GM18858 (cell line): Measurements from ENCODE around the gene COMMD2.
A peak's percentile ranks its signal among the peaks of the same experiment; 100 is the strongest.

ENCODE experiments used
- ATAC-seq: cut with Tn5 transposase; IDR thresholded peaks from one replicate; pipeline ENCODE4 v1.9.1; 2021; ENCODE audit not compliant: unreplicated experiment

The COMMD2 gene

GRCh38 chr3:149764302-149764701 lies 12.0 kb upstream of the COMMD2 start:
- no peak for ATAC-seq

DNA sequence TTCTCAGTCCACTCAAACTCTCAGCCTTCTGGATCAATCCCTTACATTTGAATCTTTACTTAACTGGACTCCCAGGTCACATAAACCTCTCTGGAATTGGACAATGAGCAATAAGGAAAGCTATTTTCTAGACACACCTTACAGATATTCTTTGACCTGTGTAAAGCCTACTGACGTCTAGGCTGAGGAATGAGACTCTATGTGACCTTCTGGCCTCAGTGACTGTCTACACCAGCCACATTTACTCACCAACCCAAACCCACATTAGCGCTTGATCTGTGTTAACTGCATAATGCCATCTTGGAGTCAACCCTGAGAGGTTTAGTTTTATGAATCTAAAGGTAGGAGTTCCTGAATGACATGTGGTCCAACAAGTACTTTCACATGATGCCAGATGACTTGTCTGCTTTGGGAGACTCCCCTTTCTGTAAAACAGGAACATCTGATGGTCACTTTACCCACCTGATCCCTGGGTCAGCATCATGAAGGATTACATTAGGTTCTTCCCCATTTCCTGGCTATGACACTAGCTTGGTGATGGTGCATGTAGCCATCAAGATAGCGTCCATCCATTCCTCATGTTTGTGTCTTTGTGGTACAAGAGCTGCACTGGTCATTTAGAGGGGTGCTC lies 11.4 kb upstream of the COMMD2 start:
- ATAC-seq: no peak

GRCh38 chr3:149753717-149754116 lies 1.4 kb upstream of the COMMD2 start:
- ATAC-seq: no peak

DNA sequence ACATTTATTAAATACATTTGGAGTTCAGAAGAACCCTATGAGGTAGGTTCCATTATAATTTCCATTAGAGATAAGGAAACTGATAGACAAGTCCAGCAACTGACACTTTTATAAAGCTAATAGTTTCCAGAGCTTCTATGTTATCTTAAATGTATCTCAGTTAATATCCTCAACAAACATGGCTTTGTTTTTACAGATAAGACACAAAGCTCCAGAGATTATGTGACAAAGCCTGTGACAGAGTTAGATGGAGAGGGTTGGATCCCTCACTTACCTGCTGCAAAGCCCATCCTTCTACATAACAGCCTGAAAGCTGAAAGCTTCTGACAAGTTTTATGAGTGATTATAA lies 473 bp upstream of the COMMD2 start:
- no peak for ATAC-seq

DNA sequence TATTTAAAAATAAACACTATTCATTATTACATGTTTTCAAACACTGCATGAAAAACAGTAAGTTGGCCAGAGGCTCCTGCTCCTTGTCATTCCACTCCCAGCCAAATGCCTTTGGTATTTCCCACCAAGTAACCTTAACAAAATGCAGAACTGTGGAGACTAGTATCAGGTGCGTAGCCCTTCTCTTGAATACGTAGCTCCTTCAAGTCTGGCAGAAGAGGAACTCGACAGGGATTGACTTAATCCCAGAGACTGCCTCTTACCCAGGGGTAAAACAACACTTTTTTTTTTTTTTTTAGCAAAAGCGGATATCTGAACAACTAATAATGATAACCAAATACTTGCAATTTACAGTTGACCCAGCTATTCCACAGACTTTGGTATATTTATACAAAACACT lies 738 bp downstream of the COMMD2 start:
- ATAC-seq: no peak

- ATAC-seq: no peak
These were observed 7.7 kb downstream of the COMMD2 start for GRCh38 chr3:149744606-149745005.

- ATAC-seq: no peak
These were observed 8.1 kb downstream of the COMMD2 start for GRCh38 chr3:149744151-149744550.

DNA sequence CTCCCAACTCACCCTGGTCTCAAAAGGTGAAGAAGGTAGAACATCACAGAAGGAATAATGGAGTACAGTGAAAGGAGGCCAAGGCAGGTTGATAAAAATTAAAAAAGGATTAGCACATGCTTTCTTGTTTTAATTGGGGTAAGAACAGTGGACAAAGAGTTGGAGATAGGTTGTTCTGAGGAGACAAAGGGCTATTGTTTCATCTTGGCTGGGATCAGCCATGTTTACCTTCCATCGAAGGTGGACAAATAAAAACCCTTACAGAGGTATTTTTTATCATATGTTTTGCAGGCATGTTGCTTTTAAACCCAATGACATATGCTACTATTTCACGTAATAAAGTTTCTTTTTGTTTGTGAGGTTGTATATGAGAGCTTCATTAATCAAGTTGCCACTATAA lies 12.9 kb downstream of the COMMD2 start:
- ATAC-seq: no peak

- ATAC-seq: no peak
These were observed 13.4 kb downstream of the COMMD2 start for GRCh38 chr3:149738876-149739275.

DNA sequence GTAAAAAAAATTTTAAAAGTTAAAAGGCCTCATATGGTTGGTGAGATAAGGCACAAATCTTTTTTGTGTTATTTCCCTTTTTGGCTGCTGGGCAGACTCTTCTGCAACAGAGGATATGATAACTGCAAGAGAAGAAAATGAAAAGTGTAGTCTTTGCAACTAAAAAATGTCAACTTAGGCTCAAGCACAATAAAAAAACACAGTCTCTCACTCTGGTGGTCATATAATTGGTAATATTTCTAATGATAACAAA lies 15.4 kb downstream of the COMMD2 start:
- ATAC-seq: no peak

- no peak for ATAC-seq
These were observed 15.9 kb downstream of the COMMD2 start for GRCh38 chr3:149736175-149736952.

DNA sequence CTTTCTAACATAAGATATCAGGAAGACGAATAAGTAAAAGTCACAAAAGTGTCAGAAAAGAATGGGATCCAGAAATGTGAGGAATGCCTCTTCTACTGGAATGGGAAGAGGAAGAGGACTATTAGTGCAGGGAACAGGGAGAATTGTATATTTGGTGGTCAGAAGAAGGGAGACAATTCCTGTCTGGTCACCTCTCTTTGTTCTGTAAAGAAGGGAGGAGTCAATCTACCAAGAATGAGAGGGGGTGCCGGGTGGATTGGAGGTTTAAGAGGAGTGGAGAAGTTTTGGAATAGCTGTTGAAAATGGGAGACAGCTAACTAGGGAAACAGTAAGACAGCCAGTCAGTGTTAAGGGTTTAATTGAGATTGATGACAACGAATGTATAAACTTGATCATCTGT lies 20.1 kb downstream of the COMMD2 start:
- ATAC-seq: no peak

DNA sequence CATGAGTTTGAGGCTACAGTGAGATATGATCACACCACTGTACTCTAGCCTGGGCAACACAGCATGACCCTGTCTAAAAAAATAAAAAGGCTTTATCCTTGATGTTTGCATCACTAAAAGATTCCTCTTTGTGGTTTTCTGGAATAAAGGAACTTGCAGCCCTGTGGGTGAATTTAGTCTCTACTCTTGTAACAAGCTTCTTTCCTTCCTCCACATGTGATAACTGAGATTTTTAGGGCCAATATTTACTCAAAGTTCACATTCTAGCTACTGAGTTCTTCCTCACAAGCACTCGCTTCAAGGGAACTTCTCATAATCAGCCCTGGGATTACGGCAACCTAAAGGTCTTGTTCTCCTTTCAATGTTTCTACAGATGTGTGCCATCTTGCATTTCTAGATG lies 24.6 kb downstream of the COMMD2 start:
- ATAC-seq: no peak

DNA sequence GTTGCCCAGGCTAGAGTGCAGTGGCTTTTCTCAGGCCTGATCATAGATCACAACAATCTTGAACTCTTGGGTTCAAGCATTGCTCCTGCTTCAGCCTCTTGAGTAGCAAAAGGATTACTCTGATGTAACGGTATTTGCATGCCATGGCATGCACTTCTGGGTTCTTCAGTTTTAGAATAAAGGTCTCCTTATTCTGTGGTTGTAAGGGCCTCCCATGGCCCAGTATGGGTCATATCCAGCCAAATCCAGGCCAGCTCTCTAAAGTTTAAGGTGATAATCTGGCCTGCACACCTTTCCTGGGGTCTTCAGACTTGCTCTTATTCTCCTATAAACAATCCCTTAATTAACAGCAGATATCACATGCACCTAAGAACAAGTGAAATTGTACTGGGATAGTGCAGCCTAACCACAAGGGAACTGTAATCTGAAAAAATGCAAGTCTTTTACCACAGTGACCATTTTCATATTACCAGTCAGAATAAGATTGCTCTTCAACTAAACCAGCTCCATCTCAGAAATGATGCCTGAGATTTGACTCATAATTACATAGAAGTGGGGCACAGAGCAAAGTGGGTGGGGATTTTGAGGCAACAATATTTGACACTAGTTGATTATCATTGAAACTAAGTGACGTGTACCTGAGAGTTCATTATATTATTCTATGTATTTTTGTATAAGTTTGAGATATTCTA lies 25.4 kb downstream of the COMMD2 start:
- ATAC-seq: peak; percentile 82

GRCh38 chr3:149723781-149724180 lies 28.5 kb downstream of the COMMD2 start:
- no peak for ATAC-seq

- no peak for ATAC-seq
These were observed 31.4 kb downstream of the COMMD2 start for GRCh38 chr3:149720918-149721317.

- ATAC-seq: no peak
These were observed 34.8 kb downstream of the COMMD2 start for GRCh38 chr3:149717391-149718056.

DNA sequence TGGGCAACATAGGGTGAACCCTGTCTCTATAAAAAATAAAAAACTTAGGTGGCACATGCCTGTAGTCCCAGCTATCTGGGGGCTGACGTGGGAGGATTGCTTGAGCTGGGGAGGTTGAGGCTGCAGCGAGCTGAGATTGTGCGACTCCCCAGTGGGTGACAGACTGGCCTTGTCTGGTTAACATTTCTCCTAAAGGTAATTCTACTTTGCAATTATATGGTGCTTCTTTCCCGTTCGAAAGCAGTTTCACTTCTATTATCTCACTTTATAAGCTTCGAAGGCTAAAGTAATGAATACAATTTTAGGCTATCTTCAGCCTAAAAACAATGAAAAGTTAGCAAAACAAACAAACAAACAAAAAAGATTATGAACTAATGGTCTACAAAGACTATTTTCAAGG lies 35.3 kb downstream of the COMMD2 start:
- ATAC-seq: no peak

- ATAC-seq: no peak
These were observed 37.0 kb downstream of the COMMD2 start for GRCh38 chr3:149715247-149715646.

GRCh38 chr3:149713730-149714654 lies 38.3 kb downstream of the COMMD2 start:
- ATAC-seq: no peak

DNA sequence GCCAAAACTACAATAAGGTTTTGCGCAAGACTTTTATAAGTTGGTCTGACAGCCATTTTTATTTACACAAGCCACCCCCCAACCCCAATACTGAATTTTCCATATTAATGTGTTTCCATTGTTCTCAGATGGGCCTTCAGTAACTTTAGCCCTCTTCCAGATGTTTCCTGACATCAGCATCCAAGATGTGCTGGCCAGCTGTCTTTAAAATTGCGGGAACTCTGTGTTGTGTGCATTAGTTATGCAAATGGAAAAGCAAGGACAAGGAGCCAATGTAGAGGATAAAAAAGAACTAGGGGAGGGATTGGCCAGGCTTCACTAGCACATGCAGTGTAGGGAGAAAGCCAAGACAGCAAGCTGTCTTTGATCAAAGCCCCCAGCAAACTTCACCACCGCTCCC lies 45.4 kb downstream of the COMMD2 start:
- ATAC-seq: no peak
